Measurements from ENCODE around the gene BCAR3.

- TF ChIP-seq CTCF (IDR thresholded peaks at IDR 0.05) (no peak), POLR2AphosphoS5 (IDR thresholded peaks at IDR 0.05) (no peak)
These were observed 5.2 kb downstream of the BCAR3 start for GRCh38 chr1:93676427-93676826.

Measured in prostate gland (tissue), 2 donors.